ENCODE measurements around the gene ACIN1.
"Not testable (repeated sequence)": the region's sequence is repeated elsewhere in the genome, so short reads cannot be mapped to it uniquely, and the experiment has no call there.

Gene ACIN1

GRCh38 chr14:23015618-23016017 lies 79.3 kb downstream of the ACIN1 start:
- no peak for DNase-seq (ENCODE audit: low read depth)

- not testable (repeated sequence) for DNase-seq (ENCODE audit: low read depth)
These were observed 81.2 kb downstream of the ACIN1 start for GRCh38 chr14:23013749-23014054.

GRCh38 chr14:23013054-23013748 lies 81.7 kb downstream of the ACIN1 start:
- no peak for DNase-seq (ENCODE audit: low read depth)

- DNase-seq (ENCODE audit: low read depth) = peak; percentile 53
These were observed 84.8 kb downstream of the ACIN1 start, which contains the start of gene C14orf93 for GRCh38 chr14:23009939-23010726. C14orf93 (minus strand) TSS chr14:23010143; CDS start chr14:22999023, 11,120 bp downstream.

GRCh38 chr14:23009483-23009938 lies 85.4 kb downstream of the ACIN1 start:
- no peak for DNase-seq (ENCODE audit: low read depth)

- DNase-seq (ENCODE audit: low read depth) = no peak
These were observed 86.1 kb downstream of the ACIN1 start for GRCh38 chr14:23008831-23009230.
